ENCODE measurements around the gene SCNN1A. TPM values are rescaled to one million over a fixed set of nuclear protein-coding genes. Genes with fewer than 3 reads are reported as not detected.

The SCNN1A gene
- total and polyA plus RNA-seq, 8 donors = 2.3 to 212 (median 3.5) TPM

GRCh38 chr12:6333566-6333965 is 41.8 kb downstream of the SCNN1A start:
- ATAC-seq = no peak
- Histone ChIP-seq H3K27me3 (no peaks in the 10 kb centered on the region), H3K4me1 (peaks cover 45 to 95% of the 10 kb centered on the region in 2 donors), H3K9me3 (no peaks in the 10 kb centered on the region), H3K36me3 (peaks cover 9 to 68% of the 10 kb centered on the region in 2 donors), H3K4me3 (peak overlapping the region in 1 of 2 donors; percentile 9), H3K27ac (peak overlapping the region in 1 of 2 donors; percentile 97)
- intact Hi-C loops (cut with DNase I) = no loop called here
- no peak for TF ChIP-seq CTCF (IDR thresholded peaks at IDR 0.05)
- DNase-seq = no peak

- no peaks in the 10 kb centered on the region for H3K9me3 ChIP-seq
- no peak for TF ChIP-seq CTCF (IDR thresholded peaks at IDR 0.05)
- intact Hi-C loops (cut with DNase I) = no loop called here
- peaks cover 41 to 95% of the 10 kb centered on the region in 2 donors for H3K4me1 ChIP-seq
- peak overlapping the region in 1 of 2 donors; percentile 9 for H3K4me3 ChIP-seq
- H3K36me3 ChIP-seq = peaks cover 9 to 71% of the 10 kb centered on the region in 2 donors
- peak overlapping the region in 1 of 2 donors; percentile 97 for H3K27ac ChIP-seq
- DNase-seq (peak in 1 of 4 donors; percentile 86), ATAC-seq (no peak)
- no peaks in the 10 kb centered on the region for H3K27me3 ChIP-seq
Measured at GRCh38 chr12:6333029-6333428, 42.3 kb downstream of the SCNN1A start.

- no peaks in the 10 kb centered on the region for H3K9me3 ChIP-seq
- H3K4me1 ChIP-seq = peaks cover 35 to 95% of the 10 kb centered on the region in 2 donors
- intact Hi-C loops (cut with DNase I) = no loop called here
- no peak overlapping the region for H3K4me3 ChIP-seq
- H3K27ac ChIP-seq = peak overlapping the region in 1 of 2 donors; percentile 97
- DNase-seq (no peak), ATAC-seq (no peak)
- H3K27me3 ChIP-seq = no peaks in the 10 kb centered on the region
- H3K36me3 ChIP-seq = peaks cover 9 to 77% of the 10 kb centered on the region in 2 donors
- no peak for TF ChIP-seq CTCF (IDR thresholded peaks at IDR 0.05)
Measured at GRCh38 chr12:6332459-6332858, 42.9 kb downstream of the SCNN1A start.

- TF ChIP-seq CTCF (IDR thresholded peaks at IDR 0.05) = no peak
- H3K27me3 ChIP-seq = no peaks in the 10 kb centered on the region
- ATAC-seq (no peak), DNase-seq (no peak)
- H3K9me3 ChIP-seq = no peaks in the 10 kb centered on the region
- H3K4me1 ChIP-seq = peaks cover 33 to 98% of the 10 kb centered on the region in 2 donors
- intact Hi-C loops (cut with DNase I) = no loop called here
- H3K27ac ChIP-seq = peak overlapping the region; percentile 9 to 97
- H3K36me3 ChIP-seq = peaks cover 9 to 90% of the 10 kb centered on the region in 2 donors
- no peak overlapping the region for H3K4me3 ChIP-seq
Measured at GRCh38 chr12:6330999-6331714, 44.2 kb downstream of the SCNN1A start.

GRCh38 chr12:6330192-6330591 is 45.2 kb downstream of the SCNN1A start:
- intact Hi-C loops (cut with DNase I) = no loop called here
- H3K36me3 ChIP-seq = peaks cover 9 to 95% of the 10 kb centered on the region in 2 donors
- H3K4me3 ChIP-seq = no peak overlapping the region
- DNase-seq = no peak
- ATAC-seq = no peak
- peaks cover 24 to 98% of the 10 kb centered on the region in 2 donors for H3K4me1 ChIP-seq
- H3K27ac ChIP-seq = peak overlapping the region in 1 of 2 donors; percentile 18
- TF ChIP-seq CTCF (IDR thresholded peaks at IDR 0.05) = no peak
- no peaks in the 10 kb centered on the region for H3K9me3 ChIP-seq
- H3K27me3 ChIP-seq = no peaks in the 10 kb centered on the region
